HG02642 (cell line): Measurements from ENCODE around the gene FLCN.
A peak's percentile ranks its signal among the peaks of the same experiment; 100 is the strongest.
"Not testable (repeated sequence)": the region's sequence is repeated elsewhere in the genome, so short reads cannot be mapped to it uniquely, and the experiment has no call there.

ENCODE experiments used
- ATAC-seq: cut with Tn5 transposase; IDR thresholded peaks from one replicate; pipeline ENCODE4 v1.9.1; 2021; ENCODE audit warnings: mild to moderate bottlenecking; ENCODE audit not compliant: unreplicated experiment, poor library complexity

Gene FLCN

DNA sequence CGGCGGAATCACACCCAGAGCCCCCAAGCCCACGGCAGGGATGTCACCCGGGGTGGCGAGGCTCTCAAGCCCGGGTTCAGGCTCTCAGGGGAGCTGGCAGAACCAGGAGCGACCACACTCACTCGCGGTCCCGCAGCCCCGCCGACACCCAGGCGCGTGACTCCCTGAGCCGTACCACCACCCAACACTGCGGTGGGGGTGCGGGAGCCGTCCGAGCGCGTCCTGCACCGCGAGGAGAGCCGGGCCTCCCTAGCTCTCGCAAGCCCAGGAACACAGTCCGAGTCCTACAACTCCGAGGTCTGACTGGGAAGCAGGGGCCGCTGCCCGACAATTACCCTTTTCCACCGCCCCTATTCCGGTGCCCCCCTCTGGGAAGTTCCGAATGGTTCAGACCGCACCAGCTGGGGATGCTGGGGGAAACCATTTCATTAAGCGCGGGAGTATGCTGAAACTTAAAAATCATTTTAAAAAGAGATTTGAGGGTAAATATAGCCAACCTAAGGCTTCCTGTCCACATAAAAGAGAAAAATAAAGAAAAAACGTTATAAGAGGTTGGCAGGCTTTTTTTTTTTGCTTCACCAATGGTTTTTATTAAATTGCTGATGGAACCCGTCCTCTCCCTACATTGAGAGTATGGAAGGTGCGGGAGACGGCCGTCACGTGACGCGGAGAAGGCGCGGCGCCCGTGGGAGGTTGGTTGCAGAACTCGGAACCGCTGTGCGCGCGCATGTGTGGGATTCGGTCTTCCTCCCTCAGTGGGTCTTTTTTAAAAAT, at the start of gene FLCN:
Gene FLCN, minus strand, starts transcription at position 143 of the 774 bp plus-strand sequence. CDS start 9,031 bp downstream, outside the sequence.
- ATAC-seq, result peak; percentile 87

DNA sequence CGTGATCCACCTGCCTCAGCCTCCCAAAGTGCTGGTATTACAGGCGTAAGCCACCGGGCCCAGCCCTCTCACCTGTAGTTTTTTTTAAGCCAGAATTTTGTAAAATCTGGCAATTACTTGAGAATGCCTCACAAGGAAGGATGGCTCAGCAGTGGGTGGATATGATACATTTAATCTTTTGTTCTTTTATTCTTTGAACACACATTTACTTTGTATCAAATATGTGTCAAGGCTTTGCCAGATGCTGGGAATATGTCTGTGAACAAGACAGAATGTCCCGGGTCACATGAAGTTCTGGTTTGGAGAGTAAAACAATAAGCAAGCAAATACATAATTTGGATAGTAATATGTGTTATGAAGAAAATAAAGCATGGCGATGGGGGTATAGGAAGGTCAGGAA, 49.0 kb upstream of the FLCN start:
- no peak for ATAC-seq

DNA sequence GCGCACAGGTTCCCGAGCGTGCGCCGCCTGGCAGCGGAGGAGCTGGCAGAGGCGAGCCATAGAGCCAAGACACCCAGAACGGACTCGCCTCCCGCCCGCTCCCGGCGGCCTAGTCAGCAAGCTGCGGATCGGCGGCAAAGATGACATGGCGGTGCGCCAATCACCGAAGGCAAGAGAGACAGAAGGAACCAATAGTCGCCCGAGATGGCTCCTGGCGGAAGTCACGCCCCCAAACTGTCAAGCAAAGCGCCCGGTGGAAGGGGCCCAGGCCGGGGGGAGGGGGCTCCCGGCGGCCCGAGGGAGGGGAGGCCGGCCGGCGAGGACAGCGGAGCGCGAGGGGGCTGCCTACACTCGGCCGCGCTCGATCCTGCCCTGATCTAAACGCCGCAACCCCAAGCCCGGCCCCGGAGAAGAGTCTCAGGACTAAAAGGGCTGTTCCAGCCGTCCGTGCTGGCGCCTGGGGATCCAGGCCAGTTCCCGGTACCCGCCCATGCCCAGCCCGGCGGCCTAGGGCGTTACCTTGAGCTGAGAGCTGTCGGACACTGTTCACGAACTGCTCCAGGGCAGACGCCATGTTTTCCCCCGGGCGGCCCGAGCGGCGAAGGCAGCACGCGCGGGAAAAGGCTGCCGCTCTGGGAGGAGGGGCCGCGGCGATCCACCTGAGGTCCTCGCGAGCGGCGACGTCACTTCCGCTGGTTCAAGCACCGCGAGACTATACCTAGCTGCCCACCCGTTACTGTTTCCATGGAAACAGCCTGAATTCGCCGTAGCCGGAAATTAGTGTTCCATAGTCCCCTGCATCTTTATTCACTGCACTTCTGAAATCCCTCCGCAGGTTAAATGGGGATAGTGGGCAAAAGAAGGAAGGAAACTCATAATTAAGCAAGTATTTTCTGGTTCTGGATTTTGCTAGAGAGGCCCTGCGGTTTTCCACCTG, 43.9 kb upstream of the FLCN start, which contains the start of gene COPS3:
Gene COPS3, minus strand, starts transcription at position 634 of the 937 bp plus-strand sequence. Its CDS starts 60 bp downstream, at position 574.
- peak; percentile 90 for ATAC-seq

DNA sequence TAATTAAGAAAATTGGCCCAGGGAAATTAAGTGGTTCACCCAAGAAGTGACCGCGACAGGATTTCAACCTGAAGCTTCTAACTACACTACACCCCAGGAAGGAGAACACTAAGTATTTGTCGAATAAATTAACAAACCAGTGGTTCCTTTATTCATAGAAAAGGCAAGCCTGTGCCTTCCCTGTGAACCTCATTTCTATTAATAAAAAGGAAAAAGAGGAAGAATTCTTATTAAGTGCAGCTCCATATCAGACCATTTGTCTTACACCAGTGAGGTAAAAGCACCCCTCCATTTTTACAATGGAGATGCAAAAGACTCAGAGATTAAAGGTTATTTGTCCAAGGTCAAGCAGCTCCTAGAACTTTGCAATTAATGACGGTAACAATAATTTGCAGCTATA, 42.3 kb upstream of the FLCN start:
- no peak for ATAC-seq

DNA sequence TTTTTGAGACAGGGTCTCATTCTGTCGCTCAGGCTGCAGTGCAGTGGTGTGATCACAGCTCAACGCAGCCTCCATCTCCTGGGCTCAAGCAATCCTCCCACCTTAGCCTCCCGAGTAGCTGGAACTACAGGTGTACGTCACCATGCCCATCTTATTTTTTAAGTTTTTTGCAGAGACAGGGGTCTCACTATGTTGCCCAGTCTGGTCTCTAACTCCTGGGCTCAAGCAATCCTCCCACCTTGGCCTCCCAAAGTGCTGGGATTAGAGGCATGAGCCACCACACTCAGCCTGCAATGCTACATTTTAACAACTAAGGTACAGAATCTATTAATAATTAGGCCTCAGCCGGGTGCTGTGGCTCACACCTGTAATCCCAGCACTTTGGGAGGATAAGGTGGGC, 40.5 kb upstream of the FLCN start:
- not testable (repeated sequence) for ATAC-seq

- no peak for ATAC-seq
These were observed 39.0 kb upstream of the FLCN start for GRCh38 chr17:17275971-17276370.

DNA sequence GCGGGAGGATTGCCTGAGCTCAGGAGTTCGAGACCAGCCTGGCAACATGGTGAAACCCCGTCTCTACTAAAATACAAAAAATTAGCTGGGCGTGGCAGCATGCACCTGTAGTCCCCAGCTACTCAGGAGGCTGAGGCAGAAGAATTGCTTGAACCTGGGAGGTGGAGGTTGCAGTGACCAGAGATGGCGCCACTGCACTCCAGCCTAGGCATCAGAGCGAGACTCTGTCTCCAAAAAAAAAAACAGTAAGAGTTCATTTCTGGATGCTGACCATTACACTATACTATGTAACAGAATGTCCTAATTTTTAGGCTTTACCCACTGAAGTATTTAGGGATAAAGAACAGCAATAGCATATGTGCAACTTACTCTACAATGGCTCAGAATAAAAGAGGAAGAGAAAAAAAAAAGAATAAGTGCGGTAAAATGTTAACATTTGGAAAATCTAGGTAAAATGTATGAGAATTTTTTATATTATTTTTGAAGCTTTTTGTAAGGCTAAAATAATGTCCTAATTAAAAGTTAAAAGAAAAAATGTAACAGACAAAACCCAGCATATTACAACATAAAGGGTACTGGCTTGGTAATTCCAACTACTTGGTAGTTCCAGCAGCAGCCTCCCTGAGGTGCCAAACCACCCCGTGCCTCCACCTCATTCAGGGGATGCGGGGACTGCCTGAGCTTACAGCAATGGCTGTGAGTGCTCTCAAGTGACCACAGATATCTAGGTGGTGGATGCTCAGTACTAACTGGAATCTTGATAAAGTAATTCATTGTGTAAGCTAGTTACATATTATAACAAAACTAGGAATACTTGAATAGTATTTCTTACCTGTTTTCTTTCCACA, 33.2 kb upstream of the FLCN start:
- ATAC-seq, result no peak

DNA sequence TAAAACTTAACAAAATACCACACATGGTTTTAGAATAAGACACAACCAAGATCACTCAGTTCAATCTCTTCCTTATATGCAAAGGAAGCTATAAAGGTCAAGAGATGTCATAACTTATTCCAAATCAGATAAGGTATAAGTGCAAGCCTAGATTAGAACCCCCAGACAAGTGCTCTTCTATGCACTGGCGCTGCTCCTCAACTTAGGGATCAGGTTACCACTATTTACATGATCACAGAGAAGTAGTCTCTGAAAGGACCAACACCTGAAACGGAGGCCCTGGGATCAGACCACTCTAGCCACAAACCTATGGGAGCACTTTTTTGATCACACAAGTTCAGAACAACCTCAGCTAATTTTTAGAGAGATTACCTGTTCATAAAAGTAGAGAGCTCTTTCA, 27.5 kb upstream of the FLCN start:
- no peak for ATAC-seq

GRCh38 chr17:17258998-17259397, 22.0 kb upstream of the FLCN start:
- ATAC-seq, result no peak

DNA sequence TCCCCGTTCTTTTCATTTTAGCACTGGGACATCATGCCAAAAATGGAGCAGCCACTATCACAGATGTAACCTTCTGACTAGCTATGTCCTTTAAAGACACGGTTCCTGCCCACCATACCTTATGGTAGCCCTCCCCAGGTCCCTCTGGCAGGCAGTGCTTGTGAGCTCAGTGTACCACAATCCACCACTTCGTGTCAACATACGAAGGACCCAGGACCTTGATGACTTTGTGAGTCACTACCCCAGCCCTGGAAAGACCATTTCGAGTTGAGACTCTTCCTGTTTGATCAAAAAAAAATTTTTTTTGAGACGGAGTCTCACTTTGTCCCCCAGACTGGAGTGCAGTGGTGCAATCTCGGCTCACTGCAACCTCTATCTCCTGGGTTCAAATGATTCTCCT, 21.0 kb upstream of the FLCN start:
- ATAC-seq, result no peak

GRCh38 chr17:17256316-17256715, 19.3 kb upstream of the FLCN start:
- ATAC-seq, result no peak

GRCh38 chr17:17255689-17256088, 18.7 kb upstream of the FLCN start:
- ATAC-seq, result not testable (repeated sequence)

- ATAC-seq, result no peak
These were observed 17.1 kb upstream of the FLCN start for GRCh38 chr17:17254036-17254435.

- no peak for ATAC-seq
These were observed 16.4 kb upstream of the FLCN start for GRCh38 chr17:17253406-17253805.

DNA sequence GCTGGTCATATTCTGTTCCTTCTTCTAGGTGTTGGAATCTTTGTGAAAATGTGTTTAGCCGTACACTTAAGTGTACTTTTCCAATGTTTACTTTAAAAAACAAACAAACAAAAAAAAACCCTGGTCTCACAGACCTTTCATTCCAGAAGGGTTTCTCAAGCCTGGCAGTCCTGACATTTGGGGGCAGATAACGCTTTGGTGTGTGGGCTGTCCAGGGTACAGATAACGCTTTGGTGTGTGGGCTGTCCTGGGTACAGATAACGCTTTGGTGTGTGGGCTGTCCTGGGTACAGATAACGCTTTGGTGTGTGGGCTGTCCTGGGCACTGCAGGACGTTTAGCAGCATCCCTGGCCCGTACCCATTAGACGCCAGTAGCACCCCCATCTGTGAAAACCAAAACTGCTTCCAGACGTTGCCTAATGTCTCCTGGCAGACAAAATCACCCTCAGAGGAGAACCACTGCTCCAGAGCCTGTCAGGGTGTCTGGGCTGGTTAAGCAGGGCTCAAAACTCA, 15.2 kb upstream of the FLCN start:
- no peak for ATAC-seq

DNA sequence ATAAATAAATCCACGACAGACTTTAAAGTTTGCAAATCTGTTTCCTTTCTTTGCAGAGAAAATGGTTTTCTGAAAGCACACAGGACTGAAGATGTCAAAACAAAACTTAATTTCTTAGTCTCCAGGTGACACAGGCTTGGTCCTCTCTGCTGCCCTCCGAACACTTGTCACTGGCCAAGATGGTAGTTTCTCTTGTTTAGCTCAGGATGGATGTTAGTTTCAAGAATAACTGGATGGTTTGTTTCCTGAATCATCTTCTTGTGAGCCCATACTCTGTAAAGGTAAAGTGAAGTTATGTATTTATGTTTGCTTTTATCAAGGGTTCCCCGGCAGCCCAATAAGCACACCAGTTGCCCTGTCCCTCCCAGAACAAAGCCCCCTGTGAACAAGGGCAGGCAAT, 9.9 kb upstream of the FLCN start:
- ATAC-seq, result no peak

- no peak for ATAC-seq
These were observed 6.2 kb upstream of the FLCN start for GRCh38 chr17:17243163-17243562.

DNA sequence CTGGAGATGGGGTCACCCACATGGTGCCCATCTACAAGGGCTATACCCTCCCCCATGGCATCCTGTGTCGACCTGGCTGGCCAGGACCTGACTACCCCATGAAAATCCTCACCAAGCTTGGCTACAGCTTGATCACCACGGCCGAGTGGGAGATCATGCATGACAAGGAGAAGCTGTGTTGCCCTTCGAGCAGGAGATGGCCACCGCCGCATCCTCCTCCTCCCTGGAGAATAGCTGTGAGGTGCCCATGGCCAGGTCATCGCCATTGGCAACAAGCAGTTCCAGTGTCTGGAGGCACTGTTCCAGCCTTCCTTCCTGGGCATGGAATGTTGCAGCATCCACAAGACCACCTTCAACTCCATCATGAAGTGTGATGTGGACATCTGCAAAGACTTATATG, 5.3 kb upstream of the FLCN start:
- ATAC-seq, result no peak

- ATAC-seq, result no peak
These were observed 4.7 kb upstream of the FLCN start for GRCh38 chr17:17241656-17242055.

DNA sequence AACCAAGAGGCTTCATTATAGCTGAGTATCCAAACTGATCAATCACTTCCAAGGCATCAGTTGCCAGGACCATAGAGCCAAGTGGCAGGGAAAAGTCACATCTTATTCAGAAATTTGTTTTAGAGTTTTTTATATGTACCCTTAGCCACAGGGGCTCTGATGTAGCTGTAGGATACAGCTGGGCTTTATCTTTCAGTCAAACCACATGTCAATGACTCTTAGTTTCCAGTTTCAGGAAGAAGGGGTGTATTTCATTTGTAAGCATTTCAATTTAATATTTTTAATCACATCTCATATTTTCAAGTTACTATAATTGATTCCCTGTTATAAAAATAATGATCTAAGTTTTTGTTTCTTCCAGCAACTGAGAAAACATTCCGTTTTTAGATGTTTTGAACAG, 2.9 kb upstream of the FLCN start:
- no peak for ATAC-seq
